Type B pancreatic cell (in vitro differentiated cells): ENCODE results near the gene CPA3. TPM values are rescaled to one million over a fixed set of nuclear protein-coding genes. Genes with fewer than 3 reads are reported as not detected.

ENCODE experiments used
- DNase-seq: peaks from one replicate; pipeline ENCODE4 v3.0.0; 2021; ENCODE audit warnings: mixed read lengths; ENCODE audit not compliant: unreplicated experiment; ENCODE audit errors: extremely low spot score
- H3K27ac Mint-ChIP-seq: 2 replicates; pipeline ENCODE4 v1.8.0; 2021; ENCODE audit warnings: mild to moderate bottlenecking, mixed read lengths
- H3K27me3 Mint-ChIP-seq: 2 replicates; pipeline ENCODE4 v1.8.0; 2021; ENCODE audit warnings: mixed read lengths
- H3K36me3 Mint-ChIP-seq: 2 replicates; pipeline ENCODE4 v1.8.0; 2021; ENCODE audit warnings: mixed read lengths
- H3K4me1 Mint-ChIP-seq: one replicate; pipeline ENCODE4 v1.8.0; 2021; ENCODE audit warnings: mixed read lengths; ENCODE audit not compliant: unreplicated experiment
- H3K4me3 Mint-ChIP-seq: 2 replicates; pipeline ENCODE4 v1.8.0; 2021; ENCODE audit warnings: mild to moderate bottlenecking, mixed read lengths
- H3K9me3 Mint-ChIP-seq: 2 replicates; pipeline ENCODE4 v1.8.0; 2021; ENCODE audit warnings: mixed read lengths
- total RNA-seq: library from RNA; stranded (reverse); gene quantifications from 2 replicates; pipeline ENCODE4 v1.2.1, GENCODE V29; 2021; ENCODE audit warnings: low replicate concordance
- TF ChIP-seq, protein P1 (sequence below): fragments of 200-600 bp; sonication (generic); conservative IDR thresholded peaks from 2 replicates; pipeline ENCODE4 v1.5.0; 2021; ENCODE audit warnings: antibody characterized with exemption, mild to moderate bottlenecking

CPA3 gene
- total RNA-seq, 1 donor from 2014 or later: not detected

DNA sequence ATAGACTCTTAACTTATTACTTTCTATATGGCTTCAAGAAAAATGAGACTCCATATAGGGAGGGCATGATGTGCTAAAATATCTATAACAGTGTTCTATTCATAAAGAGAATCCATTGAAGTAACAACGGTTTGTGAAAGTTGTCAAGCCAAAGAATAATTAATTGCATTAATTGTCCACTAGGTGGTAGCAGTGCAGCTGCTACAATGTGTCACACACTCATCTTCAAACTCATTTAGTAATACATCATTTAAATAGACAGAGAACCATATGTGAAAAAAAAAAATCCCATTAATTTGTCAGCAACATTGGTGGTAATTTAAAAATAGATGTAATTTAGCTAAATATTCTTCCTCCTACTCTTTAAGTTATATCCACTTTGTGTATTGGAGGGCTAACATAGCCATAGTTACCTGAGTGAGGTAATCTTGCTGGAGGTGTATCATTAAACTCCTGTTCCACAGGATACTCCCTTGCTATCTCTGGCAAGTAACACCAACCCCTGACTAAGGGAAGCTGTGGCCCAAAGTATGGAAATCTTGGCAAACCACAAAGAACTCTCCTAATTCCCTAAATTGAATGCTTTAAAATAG lies 3.7 kb upstream of the CPA3 start:
- Mint-ChIP-seq H3K9me3 (no peaks in the 10 kb centered on the region), H3K27me3 (peaks cover 5% of the 10 kb centered on the region), H3K4me3 (no peak overlapping the region), H3K36me3 (no peaks in the 10 kb centered on the region), H3K4me1 (no peaks in the 10 kb centered on the region), H3K27ac (no peak overlapping the region)
- no peak for DNase-seq
- TF ChIP-seq, protein P1, sequence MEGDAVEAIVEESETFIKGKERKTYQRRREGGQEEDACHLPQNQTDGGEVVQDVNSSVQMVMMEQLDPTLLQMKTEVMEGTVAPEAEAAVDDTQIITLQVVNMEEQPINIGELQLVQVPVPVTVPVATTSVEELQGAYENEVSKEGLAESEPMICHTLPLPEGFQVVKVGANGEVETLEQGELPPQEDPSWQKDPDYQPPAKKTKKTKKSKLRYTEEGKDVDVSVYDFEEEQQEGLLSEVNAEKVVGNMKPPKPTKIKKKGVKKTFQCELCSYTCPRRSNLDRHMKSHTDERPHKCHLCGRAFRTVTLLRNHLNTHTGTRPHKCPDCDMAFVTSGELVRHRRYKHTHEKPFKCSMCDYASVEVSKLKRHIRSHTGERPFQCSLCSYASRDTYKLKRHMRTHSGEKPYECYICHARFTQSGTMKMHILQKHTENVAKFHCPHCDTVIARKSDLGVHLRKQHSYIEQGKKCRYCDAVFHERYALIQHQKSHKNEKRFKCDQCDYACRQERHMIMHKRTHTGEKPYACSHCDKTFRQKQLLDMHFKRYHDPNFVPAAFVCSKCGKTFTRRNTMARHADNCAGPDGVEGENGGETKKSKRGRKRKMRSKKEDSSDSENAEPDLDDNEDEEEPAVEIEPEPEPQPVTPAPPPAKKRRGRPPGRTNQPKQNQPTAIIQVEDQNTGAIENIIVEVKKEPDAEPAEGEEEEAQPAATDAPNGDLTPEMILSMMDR: peak; percentile 85

DNA sequence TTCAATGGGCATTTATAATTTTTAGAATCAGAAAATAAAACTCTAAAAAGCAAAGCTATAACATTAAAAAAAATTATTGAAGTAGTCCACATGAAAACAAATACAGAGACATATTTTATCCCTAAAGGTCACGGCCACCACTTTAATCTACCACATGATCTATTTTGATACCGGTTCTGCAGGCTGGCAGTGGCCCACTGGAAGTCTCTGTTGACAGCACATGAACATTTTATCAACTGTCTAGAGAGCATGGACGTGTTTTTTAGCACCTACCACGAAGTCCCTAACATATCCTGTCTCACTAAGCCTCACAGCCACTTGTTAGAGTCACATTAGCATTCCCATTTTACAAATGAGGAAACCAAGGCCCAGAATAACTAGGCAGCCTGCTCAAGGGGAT lies 1.8 kb upstream of the CPA3 start:
- peaks cover 8% of the 10 kb centered on the region for H3K27me3 Mint-ChIP-seq
- no peaks in the 10 kb centered on the region for H3K36me3 Mint-ChIP-seq
- H3K4me1 Mint-ChIP-seq: no peaks in the 10 kb centered on the region
- TF ChIP-seq, protein P1: no peak
- DNase-seq: no peak
- peaks cover 5% of the 10 kb centered on the region for H3K9me3 Mint-ChIP-seq
- no peak overlapping the region for H3K4me3 Mint-ChIP-seq
- no peak overlapping the region for H3K27ac Mint-ChIP-seq

DNA sequence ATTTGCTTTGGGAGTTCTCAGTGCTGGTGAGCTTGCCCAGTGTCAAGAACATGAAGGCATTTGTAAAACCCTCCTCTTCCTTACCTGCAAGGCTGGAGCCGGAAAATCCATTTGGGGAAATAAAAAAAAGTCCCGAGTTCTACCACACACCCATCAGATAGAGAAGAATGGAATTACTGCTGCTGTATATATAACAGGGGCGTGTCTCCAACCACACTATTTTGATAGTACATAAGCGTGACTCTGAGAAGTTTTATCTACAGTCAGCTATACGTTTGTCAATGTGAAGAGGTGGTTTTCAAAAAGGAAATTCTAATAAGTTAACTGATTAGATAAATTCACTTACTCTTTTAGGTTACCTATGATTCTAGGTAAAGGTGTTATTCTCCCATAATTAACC lies 1.3 kb upstream of the CPA3 start:
- Mint-ChIP-seq H3K27me3 (peaks cover 8% of the 10 kb centered on the region), H3K4me1 (no peaks in the 10 kb centered on the region), H3K36me3 (no peaks in the 10 kb centered on the region), H3K4me3 (no peak overlapping the region), H3K27ac (no peak overlapping the region), H3K9me3 (peaks cover 5% of the 10 kb centered on the region)
- TF ChIP-seq, protein P1: no peak
- DNase-seq: no peak

DNA sequence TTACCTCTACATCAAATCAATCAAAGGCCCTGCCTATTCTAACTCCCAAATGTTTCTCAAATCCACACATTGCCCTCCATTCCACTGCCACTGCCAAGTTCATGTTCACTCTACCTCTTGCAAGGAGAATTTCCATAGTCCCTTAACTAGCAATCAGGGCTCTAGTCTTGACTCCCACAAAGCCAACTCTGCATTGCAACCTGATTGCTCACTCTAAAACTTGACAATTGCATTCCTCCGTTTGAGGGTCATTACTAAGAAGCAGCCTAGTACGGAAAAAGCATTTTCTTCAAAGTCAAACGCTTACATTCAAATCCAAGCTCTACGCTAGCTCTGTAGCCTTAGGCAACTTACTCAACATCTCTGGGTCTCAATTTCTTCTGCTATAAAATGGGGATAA lies 1.2 kb downstream of the CPA3 start:
- H3K36me3 Mint-ChIP-seq: no peaks in the 10 kb centered on the region
- TF ChIP-seq, protein P1: no peak
- no peak for DNase-seq
- H3K27me3 Mint-ChIP-seq: peaks cover 8% of the 10 kb centered on the region
- peaks cover 5% of the 10 kb centered on the region for H3K9me3 Mint-ChIP-seq
- H3K4me1 Mint-ChIP-seq: no peaks in the 10 kb centered on the region
- H3K4me3 Mint-ChIP-seq: no peak overlapping the region
- no peak overlapping the region for H3K27ac Mint-ChIP-seq

DNA sequence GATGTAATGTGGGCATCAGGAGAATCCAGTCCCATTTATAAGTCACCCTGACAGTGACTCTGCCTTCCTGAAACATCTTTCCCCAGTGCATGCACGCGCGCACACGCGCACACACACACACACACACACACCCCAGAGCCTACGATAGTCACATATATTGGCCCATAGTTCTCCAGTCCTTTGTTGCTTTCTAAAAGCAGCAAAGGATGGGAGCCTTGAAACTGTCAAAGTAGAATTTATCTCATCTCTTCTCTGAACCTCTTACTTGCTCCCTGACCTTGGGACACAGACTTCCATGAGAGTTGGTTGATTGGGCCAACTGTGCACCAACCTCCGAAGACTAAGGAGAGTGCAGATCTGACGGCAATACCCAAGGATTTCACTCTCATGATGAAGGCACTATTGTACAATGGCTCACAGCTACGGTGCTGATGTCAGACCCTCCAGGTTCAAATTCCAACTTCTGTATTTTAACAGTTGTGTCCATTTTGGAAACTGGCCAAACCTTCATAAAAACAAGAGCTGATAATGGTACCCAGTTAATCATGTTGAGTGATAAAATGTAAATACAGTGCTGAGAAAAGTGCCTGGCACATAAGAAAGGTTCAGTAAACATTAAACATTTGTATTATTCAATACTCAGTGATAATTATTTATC lies 8.3 kb downstream of the CPA3 start:
- no peak for DNase-seq

More for the DNA sequence above, 8.3 kb downstream of the CPA3 start:
- Mint-ChIP-seq H3K4me1 (peaks cover 5% of the 10 kb centered on the region), H3K36me3 (no peaks in the 10 kb centered on the region), H3K4me3 (no peak overlapping the region), H3K27ac (no peak overlapping the region), H3K9me3 (no peaks in the 10 kb centered on the region), H3K27me3 (no peaks in the 10 kb centered on the region)
- TF ChIP-seq, protein P1: no peak
